SK-N-SH treated with all-trans-retinoic acid at 6 μM for 48 hours (cell line): ENCODE measurements around the gene CHST6.

ENCODE experiments used
- ATAC-seq: fragments of 200-7000 bp; cut with Tn5 transposase; 3 replicates; pipeline ENCODE4 v1.9.1; 2020; ENCODE audit warnings: mild to moderate bottlenecking, moderate library complexity
- ARNTL ChIP-seq: fragments of 450-650 bp; formaldehyde crosslinking; IDR thresholded peaks from 2 replicates; pipeline ENCODE4 v1.5.0; 2020; ENCODE audit warnings: low read depth, mild to moderate bottlenecking, moderate library complexity, borderline replicate concordance
- BACH2 ChIP-seq: fragments of 250-450 bp; sonication (Bioruptor Pico); IDR thresholded peaks from 2 replicates; pipeline ENCODE4 v1.9.0; 2021; ENCODE audit warnings: mild to moderate bottlenecking, borderline replicate concordance
- CSDC2 ChIP-seq: fragments of 250-450 bp; sonication (Bioruptor Pico); IDR thresholded peaks from 2 replicates; pipeline ENCODE4 v1.5.0; 2020; ENCODE audit warnings: mild to moderate bottlenecking, moderate library complexity
- ESRRG ChIP-seq: fragments of 250-450 bp; sonication (Bioruptor Pico); IDR thresholded peaks from 2 replicates; pipeline ENCODE4 v1.6.1; 2021; ENCODE audit warnings: mild to moderate bottlenecking
- GLIS3 ChIP-seq: fragments of 250-450 bp; sonication (Bioruptor Pico); IDR thresholded peaks from 2 replicates; pipeline ENCODE4 v1.5.0; 2020; ENCODE audit warnings: mild to moderate bottlenecking, moderate library complexity
- ISL1 ChIP-seq: fragments of 250-450 bp; sonication (Bioruptor Pico); IDR thresholded peaks from 2 replicates; pipeline ENCODE4 v2.1.2; 2022; ENCODE audit warnings: mild to moderate bottlenecking, moderate library complexity
- OSR1 ChIP-seq: fragments of 250-450 bp; sonication (Bioruptor Pico); IDR thresholded peaks from 2 replicates; pipeline ENCODE4 v1.8.0; 2022; ENCODE audit warnings: moderate library complexity, mild to moderate bottlenecking, inconsistent platforms
- PPARA ChIP-seq: fragments of 250-450 bp; sonication (Bioruptor Pico); IDR thresholded peaks from 2 replicates; pipeline ENCODE4 v1.5.0; 2020; ENCODE audit warnings: mild to moderate bottlenecking, borderline replicate concordance
- RARB ChIP-seq: fragments of 250-450 bp; sonication (Bioruptor Pico); IDR thresholded peaks from 2 replicates; pipeline ENCODE4 v1.8.0; 2021; ENCODE audit warnings: mild to moderate bottlenecking, moderate library complexity
- SNAI2 ChIP-seq: fragments of 250-450 bp; sonication (Bioruptor Pico); IDR thresholded peaks from 2 replicates; pipeline ENCODE4 v1.5.0; 2020; ENCODE audit warnings: mild to moderate bottlenecking, moderate library complexity
- TCF4 ChIP-seq: fragments of 250-450 bp; sonication (Bioruptor Pico); IDR thresholded peaks from 2 replicates; pipeline ENCODE4 v1.8.0; 2021; ENCODE audit warnings: mild to moderate bottlenecking, moderate library complexity, borderline replicate concordance
- TOX ChIP-seq: fragments of 250-450 bp; sonication (Bioruptor Pico); IDR thresholded peaks from 2 replicates; pipeline ENCODE4 v1.8.0; 2021; ENCODE audit warnings: mild to moderate bottlenecking, moderate library complexity, borderline replicate concordance
- TSHZ2 ChIP-seq: fragments of 250-450 bp; sonication (Bioruptor Pico); IDR thresholded peaks from 2 replicates; pipeline ENCODE4 v1.5.0; 2020; ENCODE audit warnings: mild to moderate bottlenecking, moderate library complexity
- ZC3H10 ChIP-seq: fragments of 250-450 bp; sonication (Bioruptor Pico); IDR thresholded peaks from 2 replicates; pipeline ENCODE4 v1.5.1; 2021; ENCODE audit warnings: mild to moderate bottlenecking, moderate library complexity
- ZFP3 ChIP-seq: fragments of 250-450 bp; sonication (Bioruptor Pico); IDR thresholded peaks from 2 replicates; pipeline ENCODE4 v1.5.0; 2020; ENCODE audit warnings: mild to moderate bottlenecking, moderate library complexity
- ZFP30 ChIP-seq: fragments of 450-650 bp; formaldehyde crosslinking; IDR thresholded peaks from 2 replicates; pipeline ENCODE4 v1.5.0; 2022; ENCODE audit warnings: mild to moderate bottlenecking, moderate library complexity
- ZNF565 ChIP-seq: fragments of 450-650 bp; formaldehyde crosslinking; conservative IDR thresholded peaks from 2 replicates; pipeline ENCODE4 v1.5.0; 2020; ENCODE audit warnings: low read depth, mild to moderate bottlenecking, moderate library complexity
- ZNF70 ChIP-seq: fragments of 450-650 bp; formaldehyde crosslinking; IDR thresholded peaks from 2 replicates; pipeline ENCODE4 v1.5.0; 2020; ENCODE audit warnings: mild to moderate bottlenecking, moderate library complexity
- ZNF8 ChIP-seq: fragments of 450-650 bp; formaldehyde crosslinking; IDR thresholded peaks from 2 replicates; pipeline ENCODE4 v1.5.0; 2020; ENCODE audit warnings: mild to moderate bottlenecking, moderate library complexity
- TF ChIP-seq, protein P1 (sequence below): fragments of 250-450 bp; sonication (Bioruptor Pico); IDR thresholded peaks from 2 replicates; pipeline ENCODE4 v1.5.1; 2020; ENCODE audit warnings: low read depth, mild to moderate bottlenecking, moderate library complexity
- TF ChIP-seq, protein P2 (sequence below): fragments of 250-450 bp; sonication (Bioruptor Pico); IDR thresholded peaks from 2 replicates; pipeline ENCODE4 v1.8.0; 2021; ENCODE audit warnings: low read depth, mild to moderate bottlenecking, moderate library complexity, borderline replicate concordance
- TF ChIP-seq, protein P3 (sequence below): fragments of 250-450 bp; sonication (Bioruptor Pico); IDR thresholded peaks from 2 replicates; pipeline ENCODE4 v1.8.0; 2020; ENCODE audit warnings: mild to moderate bottlenecking, moderate library complexity, borderline replicate concordance

Gene CHST6

GRCh38 chr16:75482434-75483205 lies 12.6 kb downstream of the CHST6 start:
- TF ChIP-seq TOX (no peak), ZFP3 (CRISPR knock-in tag) (no peak), TSHZ2 (CRISPR knock-in tag) (no peak), CSDC2 (CRISPR knock-in tag) (no peak), TCF4 (CRISPR knock-in tag) (no peak), ZC3H10 (CRISPR knock-in tag) (no peak), ARNTL (no peak), ZFP30 (CRISPR knock-in tag) (no peak), ISL1 (no peak), GLIS3 (CRISPR knock-in tag) (no peak), SNAI2 (no peak), RARB (CRISPR knock-in tag) (no peak), OSR1 (CRISPR knock-in tag) (no peak)
- TF ChIP-seq, protein P1, sequence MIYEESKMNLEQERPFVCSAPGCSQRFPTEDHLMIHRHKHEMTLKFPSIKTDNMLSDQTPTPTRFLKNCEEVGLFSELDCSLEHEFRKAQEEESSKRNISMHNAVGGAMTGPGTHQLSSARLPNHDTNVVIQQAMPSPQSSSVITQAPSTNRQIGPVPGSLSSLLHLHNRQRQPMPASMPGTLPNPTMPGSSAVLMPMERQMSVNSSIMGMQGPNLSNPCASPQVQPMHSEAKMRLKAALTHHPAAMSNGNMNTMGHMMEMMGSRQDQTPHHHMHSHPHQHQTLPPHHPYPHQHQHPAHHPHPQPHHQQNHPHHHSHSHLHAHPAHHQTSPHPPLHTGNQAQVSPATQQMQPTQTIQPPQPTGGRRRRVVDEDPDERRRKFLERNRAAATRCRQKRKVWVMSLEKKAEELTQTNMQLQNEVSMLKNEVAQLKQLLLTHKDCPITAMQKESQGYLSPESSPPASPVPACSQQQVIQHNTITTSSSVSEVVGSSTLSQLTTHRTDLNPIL (CRISPR knock-in tag): no peak
- TF ChIP-seq, protein P2, sequence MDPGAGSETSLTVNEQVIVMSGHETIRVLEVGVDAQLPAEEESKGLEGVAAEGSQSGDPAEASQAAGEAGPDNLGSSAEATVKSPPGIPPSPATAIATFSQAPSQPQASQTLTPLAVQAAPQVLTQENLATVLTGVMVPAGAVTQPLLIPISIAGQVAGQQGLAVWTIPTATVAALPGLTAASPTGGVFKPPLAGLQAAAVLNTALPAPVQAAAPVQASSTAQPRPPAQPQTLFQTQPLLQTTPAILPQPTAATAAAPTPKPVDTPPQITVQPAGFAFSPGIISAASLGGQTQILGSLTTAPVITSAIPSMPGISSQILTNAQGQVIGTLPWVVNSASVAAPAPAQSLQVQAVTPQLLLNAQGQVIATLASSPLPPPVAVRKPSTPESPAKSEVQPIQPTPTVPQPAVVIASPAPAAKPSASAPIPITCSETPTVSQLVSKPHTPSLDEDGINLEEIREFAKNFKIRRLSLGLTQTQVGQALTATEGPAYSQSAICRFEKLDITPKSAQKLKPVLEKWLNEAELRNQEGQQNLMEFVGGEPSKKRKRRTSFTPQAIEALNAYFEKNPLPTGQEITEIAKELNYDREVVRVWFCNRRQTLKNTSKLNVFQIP (CRISPR knock-in tag): no peak
- ATAC-seq: peak; percentile 51

DNA sequence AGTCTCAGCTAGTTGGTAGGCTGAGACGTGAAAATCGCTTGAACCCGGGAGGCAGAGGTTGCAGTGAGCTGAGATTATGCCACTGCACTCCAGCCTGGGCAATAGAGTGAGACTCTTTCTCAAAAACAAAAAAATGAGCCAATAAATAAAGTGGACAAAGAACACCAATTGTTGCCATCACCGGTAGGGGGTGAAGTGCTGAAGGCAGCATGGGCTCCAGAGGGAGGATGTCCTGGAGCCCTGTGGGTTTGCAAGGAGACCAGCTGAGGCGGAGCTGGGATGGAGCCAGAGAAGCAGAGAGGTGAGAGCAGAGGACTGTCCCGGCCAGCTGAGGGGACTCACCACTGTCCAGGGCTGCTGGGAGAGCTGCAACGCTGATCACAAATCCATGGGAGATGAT lies 13.8 kb downstream of the CHST6 start:
- ATAC-seq: no peak; the same call in 2 of the 3 replicates
- no peak for TF ChIP-seq ZNF8 (CRISPR knock-in tag)
- TF ChIP-seq, protein P3, sequence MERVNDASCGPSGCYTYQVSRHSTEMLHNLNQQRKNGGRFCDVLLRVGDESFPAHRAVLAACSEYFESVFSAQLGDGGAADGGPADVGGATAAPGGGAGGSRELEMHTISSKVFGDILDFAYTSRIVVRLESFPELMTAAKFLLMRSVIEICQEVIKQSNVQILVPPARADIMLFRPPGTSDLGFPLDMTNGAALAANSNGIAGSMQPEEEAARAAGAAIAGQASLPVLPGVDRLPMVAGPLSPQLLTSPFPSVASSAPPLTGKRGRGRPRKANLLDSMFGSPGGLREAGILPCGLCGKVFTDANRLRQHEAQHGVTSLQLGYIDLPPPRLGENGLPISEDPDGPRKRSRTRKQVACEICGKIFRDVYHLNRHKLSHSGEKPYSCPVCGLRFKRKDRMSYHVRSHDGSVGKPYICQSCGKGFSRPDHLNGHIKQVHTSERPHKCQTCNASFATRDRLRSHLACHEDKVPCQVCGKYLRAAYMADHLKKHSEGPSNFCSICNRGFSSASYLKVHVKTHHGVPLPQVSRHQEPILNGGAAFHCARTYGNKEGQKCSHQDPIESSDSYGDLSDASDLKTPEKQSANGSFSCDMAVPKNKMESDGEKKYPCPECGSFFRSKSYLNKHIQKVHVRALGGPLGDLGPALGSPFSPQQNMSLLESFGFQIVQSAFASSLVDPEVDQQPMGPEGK (CRISPR knock-in tag): no peak
- no peak for TF ChIP-seq ZFP30 (CRISPR knock-in tag)
- no peak for TF ChIP-seq ISL1
- TF ChIP-seq TCF4 (CRISPR knock-in tag): no peak
- no peak for TF ChIP-seq GLIS3 (CRISPR knock-in tag)
- TF ChIP-seq ZNF565 (CRISPR knock-in tag): no peak
- TF ChIP-seq ESRRG (CRISPR knock-in tag): no peak
- TF ChIP-seq ZNF70: no peak
- TF ChIP-seq ZFP3 (CRISPR knock-in tag): no peak
- TF ChIP-seq, protein P1 (CRISPR knock-in tag): no peak
- no peak for TF ChIP-seq SNAI2
- no peak for TF ChIP-seq TOX
- no peak for TF ChIP-seq CSDC2 (CRISPR knock-in tag)
- TF ChIP-seq ARNTL: no peak
- no peak for TF ChIP-seq RARB (CRISPR knock-in tag)
- no peak for TF ChIP-seq BACH2 (CRISPR knock-in tag)
- TF ChIP-seq, protein P2 (CRISPR knock-in tag): no peak
- TF ChIP-seq PPARA (CRISPR knock-in tag): no peak
- no peak for TF ChIP-seq TSHZ2 (CRISPR knock-in tag)
